Tongue (tissue), 2 donors: Measurements from ENCODE around the gene B3GLCT. TPM values are rescaled to one million over a fixed set of nuclear protein-coding genes. Genes with fewer than 3 reads are reported as not detected.

ENCODE experiments used
- DNase-seq: peaks from one replicate; pipeline ENCODE4 v3.0.0-alpha.2; 2015
- total RNA-seq: library from RNA; depleted of rRNA; stranded (reverse); fragments of >200 nt; gene quantifications from one replicate; pipeline ENCODE4 v1.2.3, GENCODE V29; 2014

B3GLCT gene
- total RNA-seq, 1 donor from 2014 or later, result 23.0 TPM

DNA sequence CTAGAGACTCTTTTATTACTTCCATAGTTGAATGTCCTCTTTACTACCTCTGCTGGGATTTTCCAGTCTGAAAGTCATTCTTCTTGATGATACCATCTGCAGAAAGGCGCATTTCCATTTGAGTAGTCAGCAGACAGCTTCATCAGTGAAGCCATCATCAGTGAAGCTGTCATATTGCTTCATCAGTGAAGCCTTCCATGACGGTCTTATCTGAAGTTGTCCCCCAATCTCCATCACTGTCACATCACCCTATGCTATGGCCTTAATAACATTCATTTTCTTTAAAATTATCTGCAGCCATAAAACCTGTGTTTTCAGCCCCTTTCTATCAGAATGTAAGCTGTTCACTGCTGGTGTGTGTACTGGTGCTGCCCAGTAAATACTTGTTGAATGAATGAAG is 151.6 kb downstream of the B3GLCT start:
- no peak for DNase-seq

DNA sequence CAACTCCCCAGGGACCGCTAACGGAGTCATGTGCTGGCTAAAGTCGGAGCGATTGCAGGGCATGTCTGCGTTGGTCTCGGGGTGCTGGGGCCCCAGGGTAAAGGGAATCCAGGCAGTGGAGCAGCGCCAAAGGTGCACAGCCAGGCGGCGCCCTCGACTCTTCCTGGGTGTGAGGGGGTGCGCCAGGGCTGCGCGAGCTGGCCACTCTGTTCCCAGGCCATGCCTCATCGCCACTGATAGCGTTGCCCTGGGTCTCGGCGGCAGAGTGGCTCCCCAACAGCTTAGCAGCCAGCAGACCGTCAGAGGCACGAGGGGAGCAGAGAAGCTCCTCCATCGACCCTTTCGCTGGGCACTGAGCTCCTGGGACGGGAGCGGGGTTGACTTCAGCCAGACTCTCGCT is 152.7 kb downstream of the B3GLCT start:
- DNase-seq, result no peak

DNA sequence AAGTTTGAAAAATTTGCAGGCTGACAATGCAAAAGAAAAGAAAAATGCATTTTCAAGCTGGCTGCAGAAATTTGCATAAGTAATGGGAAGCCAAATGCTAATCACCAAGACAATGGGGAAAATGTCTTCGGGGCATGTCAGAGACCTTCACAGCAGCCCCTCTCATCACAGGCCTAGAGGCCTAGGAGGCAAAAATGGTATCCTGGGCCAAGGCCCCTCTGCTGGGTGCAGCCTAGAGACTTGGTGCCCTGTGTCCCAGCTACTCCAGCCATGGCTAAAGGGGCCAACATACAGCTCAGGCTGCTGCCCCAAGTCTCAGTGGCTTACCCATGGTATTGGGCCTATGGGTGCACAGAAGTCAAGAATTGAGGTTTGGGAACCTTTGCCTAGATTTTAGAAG is 155.2 kb downstream of the B3GLCT start:
- DNase-seq, result no peak

DNA sequence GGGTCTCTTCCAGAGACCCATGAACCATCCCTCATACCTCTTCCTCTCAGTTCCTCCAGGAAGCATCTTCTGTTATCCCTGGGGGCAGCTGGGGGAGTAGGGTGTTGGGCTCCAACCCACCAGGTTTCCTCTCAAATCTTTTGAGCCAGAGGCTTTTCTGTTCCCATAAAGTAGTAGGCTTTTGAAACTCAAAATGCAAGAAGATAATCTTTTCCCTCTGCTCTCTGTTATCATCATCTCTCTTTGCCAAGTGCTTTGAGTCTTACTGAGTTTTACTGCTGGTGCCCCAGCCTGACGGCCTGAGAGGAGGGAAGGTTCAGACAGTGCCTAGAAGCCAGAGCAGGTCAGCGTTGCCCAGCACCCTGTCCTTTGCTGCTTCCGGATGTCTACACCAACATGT is 157.2 kb downstream of the B3GLCT start:
- DNase-seq, result no peak

DNA sequence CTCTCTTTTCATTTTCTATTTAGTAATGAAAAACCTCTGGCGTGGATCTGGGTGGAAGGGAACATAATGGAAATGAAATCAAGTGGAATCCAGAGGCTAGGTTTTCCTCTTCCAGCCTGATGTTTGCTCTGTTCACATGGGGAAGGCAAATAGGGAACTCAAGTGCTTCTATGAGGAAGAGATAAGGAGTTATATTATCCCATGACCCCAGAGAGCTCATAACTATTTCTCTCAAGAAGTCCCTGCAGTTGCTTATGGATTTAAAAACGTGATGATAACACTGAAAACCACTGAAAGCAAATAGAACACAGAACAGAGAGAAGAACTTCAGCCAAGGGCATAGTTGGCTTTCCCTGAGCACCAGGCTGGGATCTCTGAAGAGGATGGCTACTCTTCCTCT is 157.8 kb downstream of the B3GLCT start:
- no peak for DNase-seq

DNA sequence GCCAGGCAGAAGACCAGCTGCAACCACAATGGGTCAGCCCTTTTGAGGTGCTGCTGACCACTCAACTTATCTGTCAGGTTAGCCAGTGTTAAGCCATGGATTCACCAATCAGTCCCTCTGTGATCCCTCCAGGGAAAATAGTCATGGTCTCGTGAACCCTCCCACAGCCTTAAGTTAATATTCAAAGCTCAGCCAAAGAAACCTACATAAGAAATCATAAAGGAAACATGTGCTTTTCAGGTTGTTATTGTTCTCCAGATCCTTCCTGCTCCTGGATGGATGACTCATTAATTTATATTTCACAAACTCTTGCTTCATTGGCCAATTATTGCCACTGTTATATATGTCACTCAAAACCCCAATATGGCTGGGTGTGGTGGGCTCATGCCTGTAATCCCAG is 161.9 kb downstream of the B3GLCT start:
- no peak for DNase-seq

DNA sequence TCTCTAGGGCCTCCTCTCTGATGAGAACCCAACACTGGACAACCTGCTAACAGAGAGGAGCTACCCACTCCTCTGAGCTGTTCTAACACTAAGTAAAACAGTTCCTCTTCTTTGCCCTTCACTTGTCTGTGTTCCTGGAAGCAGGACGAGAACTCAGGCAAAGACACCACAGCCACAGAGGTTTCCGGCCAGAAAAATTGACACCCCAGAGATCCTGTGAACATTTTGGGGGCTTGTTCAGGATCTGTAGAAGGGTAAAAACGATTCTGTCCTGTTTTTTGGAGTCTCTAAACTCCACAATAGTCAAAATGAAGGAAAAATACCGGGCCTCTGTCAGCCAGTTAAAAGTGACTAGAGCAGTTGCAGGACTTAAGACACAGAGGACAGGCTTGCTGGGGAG is 165.9 kb downstream of the B3GLCT start:
- DNase-seq, result no peak

DNA sequence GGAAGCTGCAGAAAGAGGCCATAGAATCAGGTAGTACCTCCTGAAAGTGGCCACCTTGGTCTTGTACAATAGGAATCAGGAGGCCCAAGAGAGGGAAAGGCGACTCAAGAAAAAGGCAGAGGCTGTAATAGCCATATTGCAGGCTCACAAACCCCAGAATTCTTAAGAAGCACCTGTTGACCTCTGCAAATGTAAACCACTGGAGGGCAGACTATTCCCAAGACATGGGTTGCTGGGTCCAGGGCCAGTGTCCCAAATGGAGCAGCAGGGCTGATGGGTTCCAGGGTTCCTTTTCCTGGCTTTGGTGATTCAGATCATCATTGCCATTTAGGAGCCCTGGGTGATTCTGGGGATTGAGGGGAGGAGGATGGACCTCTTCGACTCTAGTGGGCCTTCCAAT is 167.6 kb downstream of the B3GLCT start:
- no peak for DNase-seq

DNA sequence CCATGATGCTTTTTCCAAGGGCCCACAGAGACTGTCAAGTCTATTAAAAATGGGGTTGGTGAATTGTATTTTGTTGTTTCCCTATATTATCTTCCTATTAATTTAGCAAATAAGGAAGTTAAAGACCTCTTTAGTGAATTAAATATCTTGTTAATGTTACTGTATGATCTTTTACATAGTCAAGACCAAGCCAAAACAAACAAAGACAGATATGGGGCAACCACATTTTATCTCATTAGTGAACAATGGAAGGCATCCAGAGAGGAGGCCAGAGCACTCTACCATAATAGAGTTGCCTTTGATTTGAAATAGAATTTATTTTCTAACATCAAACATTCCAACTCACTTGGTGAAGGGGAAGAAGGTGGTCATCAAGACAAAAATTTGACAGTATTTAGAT is 169.4 kb downstream of the B3GLCT start:
- DNase-seq, result no peak

DNA sequence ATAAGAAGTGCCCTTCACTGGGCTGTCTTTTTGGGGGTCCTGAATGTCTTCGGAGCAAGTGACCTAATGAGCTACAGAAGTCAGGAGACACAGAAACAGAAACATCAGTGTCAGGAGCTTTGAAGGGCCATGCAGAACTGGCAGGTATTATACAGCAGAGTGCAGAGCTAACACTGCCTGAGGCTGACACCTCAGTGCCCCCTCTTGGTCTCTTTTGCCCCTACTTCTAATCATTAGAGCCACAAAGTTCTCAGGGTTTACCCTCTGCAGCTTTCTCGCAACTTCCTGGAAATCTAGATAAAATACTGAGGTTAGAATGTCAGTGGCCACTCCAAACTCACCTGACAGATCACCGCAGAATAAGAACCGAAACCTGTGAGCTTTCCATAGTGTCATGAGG is 172.7 kb downstream of the B3GLCT start:
- no peak for DNase-seq

DNA sequence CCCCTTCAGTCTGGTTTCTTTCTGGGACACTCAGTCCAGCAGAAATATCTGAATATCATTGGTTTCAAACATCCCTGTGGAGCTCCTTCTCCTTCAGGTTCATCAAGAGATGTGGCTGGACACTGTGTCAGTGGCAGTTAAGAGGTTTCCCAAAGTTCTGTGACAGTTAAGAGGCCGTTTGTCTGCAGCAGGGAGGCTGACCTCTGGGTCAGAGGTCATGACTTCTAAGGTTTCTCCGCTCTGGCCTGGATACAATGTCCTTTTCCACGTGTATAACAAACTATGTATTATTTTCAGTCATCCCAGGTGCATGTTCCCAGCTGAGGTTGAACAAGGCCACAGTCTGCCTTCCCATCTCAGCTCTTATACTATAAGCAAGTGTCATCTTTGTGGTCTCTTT is 174.9 kb downstream of the B3GLCT start:
- DNase-seq, result no peak

DNA sequence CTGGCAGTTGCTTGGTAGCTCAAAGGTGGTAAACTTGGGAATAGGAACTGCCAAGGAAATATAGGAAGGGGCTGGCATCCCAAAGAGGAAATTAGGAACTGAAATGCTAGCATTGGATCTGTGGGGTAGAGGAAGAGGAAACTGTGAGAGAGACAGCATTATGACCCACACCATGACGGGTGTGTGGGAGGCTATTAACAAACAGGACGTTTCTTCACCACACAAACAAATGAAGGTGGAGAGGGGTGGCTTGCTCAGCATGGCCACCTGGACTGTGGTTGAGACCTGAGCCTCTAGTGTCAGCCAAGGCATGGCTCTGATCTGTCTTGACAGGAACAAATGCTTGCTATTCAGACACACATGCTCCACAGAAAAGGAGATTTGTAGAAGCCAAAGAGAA is 178.2 kb downstream of the B3GLCT start:
- DNase-seq, result no peak

DNA sequence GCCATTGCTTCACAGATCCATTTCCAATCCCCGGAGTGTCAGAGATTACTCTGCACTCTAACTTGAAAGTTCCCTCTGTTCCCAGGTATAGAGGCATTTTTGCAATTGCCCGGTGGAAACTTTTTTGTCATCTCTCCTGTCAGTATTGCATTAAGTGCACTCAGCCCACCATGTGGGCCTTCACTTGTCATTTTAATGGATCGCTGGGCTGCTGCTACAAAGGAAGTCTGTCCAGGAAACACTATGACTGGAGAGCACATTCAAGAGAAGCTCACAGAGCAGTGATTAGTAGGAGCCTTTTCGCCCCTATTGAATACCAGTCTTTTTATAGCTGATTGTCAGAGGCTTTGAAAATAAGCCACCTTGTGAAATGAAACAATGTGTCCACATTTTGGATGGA is 180.9 kb downstream of the B3GLCT start:
- no peak for DNase-seq

Other genes starting within 250 kb of the B3GLCT start
- 92.0 TPM for gene HSPH1, start 38.1 kb upstream of the B3GLCT start, total RNA-seq